Measurements from ENCODE around the gene NIPBL. TPM values are rescaled to one million over a fixed set of nuclear protein-coding genes. Genes with fewer than 3 reads are reported as not detected.

The NIPBL gene
- total RNA-seq, 3 donors from 2014 or later = 61.9 to 112 (median 69.2) TPM

DNA sequence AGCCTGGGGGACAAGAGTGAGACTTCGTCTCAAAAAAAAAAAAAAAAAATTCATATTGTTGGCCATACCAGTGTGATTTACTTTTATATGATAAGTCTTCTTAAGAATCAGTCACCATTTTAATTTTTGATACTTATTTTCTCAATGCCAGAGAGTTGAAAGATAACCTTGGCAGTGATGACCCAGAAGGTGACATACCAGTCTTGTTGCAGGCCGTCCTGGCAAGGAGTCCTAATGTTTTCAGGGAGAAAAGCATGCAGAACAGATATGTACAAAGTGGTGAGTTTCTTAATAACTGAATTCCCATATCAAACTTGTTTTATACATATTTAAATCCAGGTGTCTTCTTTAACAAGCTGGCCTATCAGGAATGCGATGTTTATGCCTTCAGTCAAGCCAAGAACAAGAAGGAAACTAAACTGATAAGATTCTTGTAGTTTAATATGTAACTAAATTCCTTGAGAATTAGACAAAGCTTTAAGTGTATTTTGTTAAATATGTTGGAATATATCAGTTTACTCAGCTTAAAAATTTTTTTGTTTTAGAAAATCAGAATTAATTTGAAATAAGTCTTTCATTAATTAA lies 81.5 kb downstream of the NIPBL start:
- no peak for TF ChIP-seq POLR2A (IDR thresholded peaks at IDR 0.05)
- TF ChIP-seq, protein P1, sequence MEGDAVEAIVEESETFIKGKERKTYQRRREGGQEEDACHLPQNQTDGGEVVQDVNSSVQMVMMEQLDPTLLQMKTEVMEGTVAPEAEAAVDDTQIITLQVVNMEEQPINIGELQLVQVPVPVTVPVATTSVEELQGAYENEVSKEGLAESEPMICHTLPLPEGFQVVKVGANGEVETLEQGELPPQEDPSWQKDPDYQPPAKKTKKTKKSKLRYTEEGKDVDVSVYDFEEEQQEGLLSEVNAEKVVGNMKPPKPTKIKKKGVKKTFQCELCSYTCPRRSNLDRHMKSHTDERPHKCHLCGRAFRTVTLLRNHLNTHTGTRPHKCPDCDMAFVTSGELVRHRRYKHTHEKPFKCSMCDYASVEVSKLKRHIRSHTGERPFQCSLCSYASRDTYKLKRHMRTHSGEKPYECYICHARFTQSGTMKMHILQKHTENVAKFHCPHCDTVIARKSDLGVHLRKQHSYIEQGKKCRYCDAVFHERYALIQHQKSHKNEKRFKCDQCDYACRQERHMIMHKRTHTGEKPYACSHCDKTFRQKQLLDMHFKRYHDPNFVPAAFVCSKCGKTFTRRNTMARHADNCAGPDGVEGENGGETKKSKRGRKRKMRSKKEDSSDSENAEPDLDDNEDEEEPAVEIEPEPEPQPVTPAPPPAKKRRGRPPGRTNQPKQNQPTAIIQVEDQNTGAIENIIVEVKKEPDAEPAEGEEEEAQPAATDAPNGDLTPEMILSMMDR (IDR thresholded peaks at IDR 0.05) = no peak
- no peak for TF ChIP-seq POLR2AphosphoS5 (IDR thresholded peaks at IDR 0.05)
- intact Hi-C loops (cut with DNase I; ENCODE audit: low total_unique reads) = no loop called here
- Histone ChIP-seq H3K9me3 (no peaks in the 10 kb centered on the region), H3K27ac (no peak overlapping the region), H3K36me3 (peaks cover 4% of the 10 kb centered on the region), H3K4me1 (no peaks in the 10 kb centered on the region), H3K27me3 (no peaks in the 10 kb centered on the region), H3K4me3 (no peak overlapping the region)
- no peak for DNase-seq (ENCODE audit: low spot score in 2 of 2)

DNA sequence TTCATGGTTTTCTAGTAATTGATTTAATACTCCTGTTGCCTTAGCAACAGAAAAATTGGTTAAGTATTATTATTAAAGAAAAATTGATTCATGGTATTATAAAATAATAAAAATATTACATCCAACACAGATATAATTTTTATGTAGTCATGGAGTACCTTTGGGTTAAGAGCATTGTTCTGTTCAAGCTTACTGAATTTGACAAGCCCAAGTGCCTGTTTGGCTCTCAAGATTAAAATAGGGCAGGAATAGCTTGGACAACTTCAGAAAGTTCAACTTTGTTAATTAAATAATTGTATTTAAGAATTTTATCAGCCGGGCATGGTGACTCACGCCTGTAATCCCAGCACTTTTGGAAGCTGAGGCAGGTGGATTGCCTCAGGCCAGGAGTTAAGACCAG lies 82.0 kb downstream of the NIPBL start:
- no peak overlapping the region for H3K4me3 ChIP-seq
- H3K9me3 ChIP-seq = no peaks in the 10 kb centered on the region
- intact Hi-C loops (cut with DNase I; ENCODE audit: low total_unique reads) = no loop called here
- TF ChIP-seq POLR2AphosphoS5 (IDR thresholded peaks at IDR 0.05) (no peak), POLR2A (IDR thresholded peaks at IDR 0.05) (no peak)
- TF ChIP-seq, protein P1 (IDR thresholded peaks at IDR 0.05) = no peak
- peaks cover 4% of the 10 kb centered on the region for H3K36me3 ChIP-seq
- DNase-seq (ENCODE audit: low spot score in 2 of 2) = no peak
- H3K27ac ChIP-seq = no peak overlapping the region
- H3K4me1 ChIP-seq = no peaks in the 10 kb centered on the region
- no peaks in the 10 kb centered on the region for H3K27me3 ChIP-seq

DNA sequence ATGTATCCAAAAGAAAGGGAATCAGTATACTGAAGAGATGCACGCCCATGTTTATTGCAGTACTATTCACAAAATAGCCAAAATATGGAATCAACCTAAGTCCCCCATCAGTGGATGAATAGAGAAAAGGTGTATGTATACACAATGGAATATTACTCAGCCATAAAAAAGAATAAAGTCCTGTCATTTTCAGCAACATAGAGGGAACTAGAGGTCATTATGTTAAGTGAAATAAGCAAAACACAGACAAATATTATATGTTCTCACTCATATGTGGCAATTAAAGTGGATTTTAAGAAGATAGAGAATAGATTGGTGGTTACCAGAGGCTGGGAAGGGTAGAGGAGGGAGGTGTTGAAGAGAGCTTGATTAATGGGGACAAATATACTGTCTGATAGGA lies 88.6 kb downstream of the NIPBL start:
- Histone ChIP-seq H3K9me3 (no peaks in the 10 kb centered on the region), H3K4me3 (no peak overlapping the region), H3K27me3 (no peaks in the 10 kb centered on the region), H3K36me3 (peaks cover 4% of the 10 kb centered on the region), H3K27ac (no peak overlapping the region), H3K4me1 (no peaks in the 10 kb centered on the region)
- DNase-seq (ENCODE audit: low spot score in 2 of 2) = no peak
- intact Hi-C loops (cut with DNase I; ENCODE audit: low total_unique reads) = no loop called here
- TF ChIP-seq, protein P1 (IDR thresholded peaks at IDR 0.05) = no peak
- no peak for TF ChIP-seq POLR2AphosphoS5 (IDR thresholded peaks at IDR 0.05)
- no peak for TF ChIP-seq POLR2A (IDR thresholded peaks at IDR 0.05)

- Histone ChIP-seq H3K27me3 (no peaks in the 10 kb centered on the region), H3K27ac (no peak overlapping the region), H3K4me1 (no peaks in the 10 kb centered on the region), H3K36me3 (peaks cover 5% of the 10 kb centered on the region), H3K4me3 (no peak overlapping the region), H3K9me3 (no peaks in the 10 kb centered on the region)
- intact Hi-C loops (cut with DNase I; ENCODE audit: low total_unique reads) = no loop called here
- TF ChIP-seq POLR2AphosphoS5 (IDR thresholded peaks at IDR 0.05) (no peak), POLR2A (IDR thresholded peaks at IDR 0.05) (no peak)
- TF ChIP-seq, protein P1 (IDR thresholded peaks at IDR 0.05) = no peak
- DNase-seq (ENCODE audit: low spot score in 2 of 2) = no peak
Observed at GRCh38 chr5:36969700-36970395, 93.3 kb downstream of the NIPBL start.

DNA sequence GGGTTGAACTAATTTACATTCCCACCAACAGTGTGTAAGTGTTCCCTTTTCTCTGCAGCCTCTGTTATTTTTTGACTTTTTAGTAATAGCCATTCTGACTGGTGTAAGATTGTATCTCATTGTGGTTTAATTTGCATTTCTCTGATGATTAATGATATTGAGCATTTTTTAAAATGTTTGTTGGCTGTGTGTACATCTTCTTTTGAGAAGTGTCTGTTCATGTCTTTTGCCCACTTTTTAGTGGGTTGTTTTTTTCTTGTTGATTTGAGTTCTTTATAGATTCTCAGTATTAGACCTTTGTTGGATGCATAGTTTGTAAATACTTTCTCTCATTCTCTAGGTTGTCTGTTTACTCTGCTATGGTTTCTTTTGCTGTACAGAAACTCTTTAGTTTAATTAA lies 101.6 kb downstream of the NIPBL start:
- H3K9me3 ChIP-seq = peaks cover 0 to 8% of the 10 kb centered on the region in 2 donors
- no peaks in the 10 kb centered on the region for H3K4me1 ChIP-seq
- no peaks in the 10 kb centered on the region for H3K27me3 ChIP-seq
- no peak for DNase-seq (ENCODE audit: low spot score in 2 of 2)
- H3K4me3 ChIP-seq = no peak overlapping the region
- peaks cover 12% of the 10 kb centered on the region for H3K36me3 ChIP-seq
- H3K27ac ChIP-seq = no peak overlapping the region
- intact Hi-C loops (cut with DNase I; ENCODE audit: low total_unique reads) = no loop called here
- TF ChIP-seq, protein P1 (IDR thresholded peaks at IDR 0.05) = no peak
- TF ChIP-seq POLR2A (IDR thresholded peaks at IDR 0.05) = no peak
- TF ChIP-seq POLR2AphosphoS5 (IDR thresholded peaks at IDR 0.05) = no peak

All from breast epithelium (tissue), 4 donors.